ENCODE data around the gene KRT6C. TPM values are rescaled to one million over a fixed set of nuclear protein-coding genes. Genes with fewer than 3 reads are reported as not detected.
"Not testable (repeated sequence)": the region's sequence is repeated elsewhere in the genome, so short reads cannot be mapped to it uniquely, and the experiment has no call there.

KRT6C gene
- total RNA-seq, 1 donor, result not detected

DNA sequence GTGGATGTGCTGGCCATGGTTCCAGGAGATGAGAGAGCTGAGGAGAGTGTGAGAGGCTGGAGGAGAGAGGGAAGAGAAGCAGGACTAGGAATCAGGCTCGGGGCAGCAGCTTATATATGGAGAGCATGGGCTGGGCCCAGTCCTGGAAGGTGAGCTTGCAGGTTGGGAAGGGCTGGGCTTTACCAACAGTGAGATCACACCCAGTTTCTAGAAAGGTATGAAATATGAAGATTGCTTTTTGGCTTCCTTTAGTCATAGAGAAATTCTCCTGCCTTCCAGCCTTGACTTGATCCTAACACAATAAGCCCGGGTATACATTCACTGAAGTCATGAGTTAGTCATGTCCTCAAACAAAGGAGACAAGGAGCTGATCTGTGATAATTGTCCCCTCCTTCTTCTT lies 19.6 kb upstream of the KRT6C start, which contains the start of gene KRT6A:
Gene KRT6A, minus strand, starts transcription at position 86 of the 400 bp plus-strand sequence. Its CDS starts 69 bp downstream, at position 17.
- TF ChIP-seq CTCF (IDR thresholded peaks at IDR 0.05; ENCODE audit: insufficient read depth, low read depth, low read length), result no peak
- no peak for DNase-seq (ENCODE audit: low read depth)
- H3K4me3 ChIP-seq (ENCODE audit: low read depth, low read length), result no peak within 1 kb of the TSS

GRCh38 chr12:52492405-52492804 lies 18.8 kb upstream of the KRT6C start:
- DNase-seq (ENCODE audit: low read depth); H3K4me3 ChIP-seq (ENCODE audit: low read depth, low read length): not testable (repeated sequence)

GRCh38 chr12:52491495-52491894 lies 17.9 kb upstream of the KRT6C start:
- DNase-seq (ENCODE audit: low read depth); H3K4me3 ChIP-seq (ENCODE audit: low read depth, low read length): not testable (repeated sequence)

GRCh38 chr12:52488736-52489135 lies 15.1 kb upstream of the KRT6C start:
- no peak for DNase-seq (ENCODE audit: low read depth)
- no peak overlapping the region for H3K4me3 ChIP-seq (ENCODE audit: low read depth, low read length)
- no peak for TF ChIP-seq CTCF (IDR thresholded peaks at IDR 0.05; ENCODE audit: insufficient read depth, low read depth, low read length)

- DNase-seq (ENCODE audit: low read depth); H3K4me3 ChIP-seq (ENCODE audit: low read depth, low read length): not testable (repeated sequence)
Observed at GRCh38 chr12:52487744-52488443, 14.3 kb upstream of the KRT6C start.

DNA sequence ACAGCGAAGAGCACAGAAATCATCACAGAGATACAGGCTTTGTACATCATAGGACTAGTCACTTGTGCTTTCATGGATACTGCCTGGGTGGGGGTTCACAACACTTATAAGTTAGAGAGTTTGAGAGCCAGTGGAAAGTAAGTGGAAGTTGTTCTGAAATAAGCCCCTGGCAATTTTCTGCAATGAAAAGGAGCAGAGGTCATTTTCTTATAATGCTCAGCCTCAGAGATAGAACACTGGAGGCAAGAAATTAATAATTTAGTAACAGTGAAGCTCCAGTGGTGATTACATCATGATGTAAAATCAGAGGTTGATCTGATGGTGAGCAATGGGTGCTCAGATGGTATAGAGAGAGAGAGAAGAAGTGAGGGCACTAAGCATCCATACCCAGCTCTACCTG lies 13.6 kb upstream of the KRT6C start:
- TF ChIP-seq CTCF (IDR thresholded peaks at IDR 0.05; ENCODE audit: insufficient read depth, low read depth, low read length), result no peak
- no peak for DNase-seq (ENCODE audit: low read depth)
- H3K4me3 ChIP-seq (ENCODE audit: low read depth, low read length), result no peak overlapping the region

DNA sequence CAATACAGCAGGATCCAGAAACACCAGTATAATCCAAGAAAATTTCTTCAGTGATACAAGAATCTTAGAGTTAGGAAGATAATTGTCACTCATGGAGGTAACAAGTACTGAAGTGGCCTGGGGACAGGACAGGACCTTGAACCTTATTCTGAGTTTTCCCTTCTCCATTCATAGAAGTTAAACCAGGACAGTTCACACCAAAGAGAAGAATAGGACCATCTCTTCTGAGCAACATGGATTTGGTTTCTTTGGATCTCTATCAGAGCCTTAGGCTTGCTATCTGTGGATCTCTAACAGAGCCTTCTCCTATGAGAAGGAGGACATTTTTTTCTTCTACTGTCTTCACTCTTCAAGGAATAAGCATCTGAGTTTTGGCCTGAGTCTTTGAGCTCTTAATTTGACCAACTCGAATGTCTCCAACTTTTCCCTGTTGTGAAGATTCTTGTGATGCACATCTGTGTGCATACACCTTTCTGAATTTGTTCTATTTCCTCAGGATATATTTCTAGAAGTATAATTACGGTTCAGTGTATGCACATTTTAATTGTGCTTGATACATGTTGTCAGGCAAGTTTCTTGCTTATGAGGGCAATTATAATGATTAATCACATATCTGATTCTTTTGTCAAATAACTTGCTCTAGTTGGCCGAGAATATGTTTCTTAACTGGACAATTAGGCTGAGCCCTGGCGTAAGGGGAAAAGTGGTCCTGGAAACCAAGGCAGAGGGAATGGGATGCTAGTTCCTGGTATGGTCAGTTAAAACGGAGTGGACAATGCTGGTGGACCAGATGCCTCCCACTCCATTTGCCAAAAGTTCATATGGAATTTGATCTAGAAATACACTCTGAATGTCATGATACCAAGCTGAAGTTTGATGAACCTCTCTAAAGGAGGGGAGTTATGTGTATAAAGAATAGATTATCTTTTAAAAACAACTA lies 12.8 kb upstream of the KRT6C start:
- H3K4me3 ChIP-seq (ENCODE audit: low read depth, low read length), result no peak overlapping the region
- no peak for TF ChIP-seq CTCF (IDR thresholded peaks at IDR 0.05; ENCODE audit: insufficient read depth, low read depth, low read length)

DNA sequence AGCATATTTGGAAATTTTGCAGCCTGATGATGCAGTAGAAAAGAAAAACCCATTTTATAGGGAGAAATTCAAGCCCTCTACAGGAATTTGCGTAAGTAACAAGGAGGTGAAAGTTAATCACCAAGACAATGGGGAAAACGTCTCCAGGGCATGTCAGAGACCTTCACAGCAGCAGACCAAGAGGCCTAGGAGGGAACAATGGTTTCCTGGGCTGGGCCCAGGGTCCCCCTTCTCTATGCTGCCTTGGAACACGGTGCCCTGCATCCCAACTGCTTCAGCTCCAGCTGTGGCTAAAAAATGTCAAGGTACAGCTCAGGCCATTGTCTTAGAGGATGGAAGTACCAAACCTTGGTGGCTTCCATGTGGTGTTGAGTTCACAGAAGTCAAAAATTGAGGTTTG lies 6.5 kb upstream of the KRT6C start:
- no peak for DNase-seq (ENCODE audit: low read depth)
- no peak overlapping the region for H3K4me3 ChIP-seq (ENCODE audit: low read depth, low read length)
- TF ChIP-seq CTCF (IDR thresholded peaks at IDR 0.05; ENCODE audit: insufficient read depth, low read depth, low read length), result no peak

More for the DNA sequence above, 12.8 kb upstream of the KRT6C start:
- DNase-seq (ENCODE audit: low read depth), result no peak
